H1 (cell line): ENCODE measurements around the gene CENPX. TPM values are rescaled to one million over a fixed set of nuclear protein-coding genes. Genes with fewer than 3 reads are reported as not detected.

Experiments used
- BACH1 ChIP-seq: IDR thresholded peaks from 2 replicates; pipeline ENCODE4 v1.6.1; 2012; ENCODE audit warnings: low read length, improper control_type of control experiment
- BCL11A ChIP-seq, 2 experiments: IDR thresholded peaks; one replicate each; pipeline ENCODE4 v1.6.1; 2011; ENCODE audit warnings: low read depth in 2 of 2, low read length in 2 of 2, mild to moderate bottlenecking in 2 of 2
- BRCA1 ChIP-seq: IDR thresholded peaks from 2 replicates; pipeline ENCODE4 v1.6.1; 2012; ENCODE audit warnings: low read depth, low read length, improper control_type of control experiment
- CBX5 ChIP-seq: fragments of 300-800, 300-1000 bp; sonication (generic); IDR thresholded peaks from 2 replicates; pipeline ENCODE4 v1.7.1; 2016; ENCODE audit warnings: antibody characterized with exemption, low read length, low read depth
- CHD2 ChIP-seq: IDR thresholded peaks from 2 replicates; pipeline ENCODE4 v1.6.1; 2012; ENCODE audit warnings: low read length, improper control_type of control experiment
- CTBP2 ChIP-seq: IDR thresholded peaks from 2 replicates; pipeline ENCODE4 v1.7.0; 2011; ENCODE audit warnings: borderline replicate concordance, mild to moderate bottlenecking, moderate library complexity, mixed read lengths, low read length; ENCODE audit not compliant: insufficient read depth, insufficient read length
- CTCF ChIP-seq, 3 experiments: IDR thresholded peaks; 1 replicate in 2 of 3; 2 replicates in 1 of 3; pipeline versions ENCODE4 v1.5.1 to v1.6.1; 2011; ENCODE audit warnings: low read length in 3 of 3, mild to moderate bottlenecking in 3 of 3, inconsistent platforms in 2 of 3, low read depth in 1 of 3, moderate library complexity in 1 of 3; ENCODE audit not compliant: insufficient read depth in 1 of 3; ENCODE audit errors: control extremely low read depth in 1 of 3
- EP300 ChIP-seq, 2 experiments: IDR thresholded peaks; 1 replicate in 1 of 2; 2 replicates in 1 of 2; pipeline ENCODE4 v1.6.1; 2011 to 2012; ENCODE audit warnings: low read depth in 2 of 2, low read length in 2 of 2, mild to moderate bottlenecking in 2 of 2, borderline replicate concordance in 1 of 2, inconsistent platforms in 1 of 2, moderate library complexity in 1 of 2
- EZH2 ChIP-seq: fragments of 200-600 bp; sonication (generic); IDR thresholded peaks from 2 replicates; pipeline ENCODE4 v1.7.1; 2012; ENCODE audit warnings: low read depth, mild to moderate bottlenecking, moderate library complexity, low read length, inconsistent platforms; ENCODE audit not compliant: severe bottlenecking
- GABPA ChIP-seq: IDR thresholded peaks from 2 replicates; pipeline ENCODE4 v1.6.1; 2011; ENCODE audit warnings: mild to moderate bottlenecking, low read length, moderate library complexity, borderline replicate concordance; ENCODE audit not compliant: insufficient read depth
- GTF2F1 ChIP-seq: IDR thresholded peaks from 2 replicates; pipeline ENCODE4 v1.6.1; 2012; ENCODE audit warnings: low read depth, low read length, improper control_type of control experiment, borderline replicate concordance
- HDAC2 ChIP-seq, 2 experiments: fragments of 300-600 bp in 1 of 2; sonication (generic) in 1 of 2; IDR thresholded peaks; 2 replicates each; pipeline ENCODE4 v1.6.1; 2011 to 2012; ENCODE audit warnings: low read depth in 2 of 2, low read length in 2 of 2, mild to moderate bottlenecking in 2 of 2, moderate library complexity in 2 of 2, borderline replicate concordance in 1 of 2, inconsistent platforms in 1 of 2
- JUND ChIP-seq: IDR thresholded peaks from 2 replicates; pipeline ENCODE4 v1.6.1; 2011; ENCODE audit warnings: mild to moderate bottlenecking, improper control_type of control experiment, low read length
- POU5F1 ChIP-seq: IDR thresholded peaks from 2 replicates; pipeline ENCODE4 v1.6.1; 2011; ENCODE audit warnings: low read depth, mild to moderate bottlenecking, low read length, moderate library complexity
- RBBP5 ChIP-seq: IDR thresholded peaks from 2 replicates; pipeline ENCODE4 v1.7.1; 2012; ENCODE audit warnings: low read depth, mild to moderate bottlenecking, inconsistent platforms, low read length, moderate library complexity, borderline replicate concordance
- SIX5 ChIP-seq: IDR thresholded peaks from 2 replicates; pipeline ENCODE4 v1.6.1; 2011; ENCODE audit warnings: mild to moderate bottlenecking, low read depth, low read length
- SP4 ChIP-seq: IDR thresholded peaks from 2 replicates; pipeline ENCODE4 v1.6.1; 2012; ENCODE audit warnings: low read length, inconsistent platforms
- SRF ChIP-seq: IDR thresholded peaks from 2 replicates; pipeline ENCODE4 v1.6.1; 2011; ENCODE audit warnings: mild to moderate bottlenecking, low read depth, low read length, moderate library complexity
- TAF1 ChIP-seq: IDR thresholded peaks from 2 replicates; pipeline ENCODE4 v1.6.1; 2011; ENCODE audit warnings: mild to moderate bottlenecking, low read depth, low read length
- TAF7 ChIP-seq: optimal IDR thresholded peaks from 2 replicates; pipeline ENCODE3; 2011; ENCODE audit warnings: low read depth, mild to moderate bottlenecking, inconsistent platforms, low read length, moderate library complexity, borderline replicate concordance
- TBP ChIP-seq: IDR thresholded peaks from 2 replicates; pipeline ENCODE4 v1.6.1; 2011; ENCODE audit warnings: low read depth, low read length, improper control_type of control experiment
- YY1 ChIP-seq: IDR thresholded peaks from 2 replicates; pipeline ENCODE4 v1.6.1; 2011; ENCODE audit warnings: low read depth, mild to moderate bottlenecking, low read length
- polyA plus RNA-seq, 7 experiments: library from polyadenylated mRNA; depleted of rRNA in 3 of 7; stranded (reverse) in 5 of 7; unstranded in 2 of 7; fragments of >200 nt in 5 of 7; fragments of 200-250 nt in 2 of 7; gene quantifications; 1 replicate in 5 of 7; 2 replicates in 1 of 7; 4 replicates in 1 of 7; pipeline versions ENCODE4 v1.2.1 to v1.2.3, GENCODE V29; 2011 to 2013; ENCODE audit warnings: missing spikeins in 2 of 7, mixed read lengths in 2 of 7
- total RNA-seq: library from RNA; stranded (reverse); fragmentation: NEBNext Ultra II Directional; extraction: Animal tissue kit (Norgen Biotek cat#: 25700); gene quantifications from 2 replicates; pipeline ENCODE4 v1.2.1, GENCODE V29; 2021

Gene CENPX
- total and polyA plus RNA-seq, 2 of the 8 experiments (the other 6 are each of a cell fraction or from before 2014, with no cell fraction given), result 116 to 122 TPM

- TF ChIP-seq CTCF (IDR thresholded peaks at IDR 0.05; ENCODE audit: control extremely low read depth in 1 of 3, insufficient read depth in 1 of 3, low read depth in 1 of 3, low read length in 3 of 3) (no peak), GABPA (peak; percentile 99), POU5F1 (no peak), YY1 (peak; percentile 65; the same call in 1 of the 2 replicates), BACH1 (no peak), TAF1 (peak; percentile 90), EP300 (IDR thresholded peaks at IDR 0.05; ENCODE audit: borderline replicate concordance in 1 of 2, low read depth in 2 of 2, low read length in 2 of 2) (peak; percentile 17 to 60; a peak in 2 of 3 replicates), CHD2 (peak; percentile 73), BCL11A (IDR thresholded peaks at IDR 0.05; ENCODE audit: low read depth in 2 of 2, low read length in 2 of 2) (no peak), CBX5 (no peak), BRCA1 (no peak), TAF7 (peak; percentile 90), HDAC2 (IDR thresholded peaks at IDR 0.05; ENCODE audit: borderline replicate concordance in 1 of 2, low read depth in 2 of 2, low read length in 2 of 2) (no peak), SIX5 (peak; percentile 16; the same call in 1 of the 2 replicates), GTF2F1 (0 out of 2 replicates have a peak, but pooled peaks have one; percentile 29), RBBP5 (no peak; the same call in 1 of the 2 replicates), TBP (peak; percentile 85), CTBP2 (peak; percentile 58), EZH2 (no peak), JUND (peak; percentile 44; the same call in 1 of the 2 replicates), SP4 (peak; percentile 54; the same call in 1 of the 2 replicates), SRF (peak; percentile 62)
These were observed 43.1 kb upstream of the CENPX start, which contains the start of gene DUS1L (continued) for GRCh38 chr17:82065638-82066303.
